GM19397 (cell line): ENCODE results near the gene DMD.

Experiments used
- ATAC-seq: cut with Tn5 transposase; IDR thresholded peaks from one replicate; pipeline ENCODE4 v1.9.1; 2021; ENCODE audit warnings: mild to moderate bottlenecking, moderate library complexity; ENCODE audit not compliant: unreplicated experiment

Gene DMD

DNA sequence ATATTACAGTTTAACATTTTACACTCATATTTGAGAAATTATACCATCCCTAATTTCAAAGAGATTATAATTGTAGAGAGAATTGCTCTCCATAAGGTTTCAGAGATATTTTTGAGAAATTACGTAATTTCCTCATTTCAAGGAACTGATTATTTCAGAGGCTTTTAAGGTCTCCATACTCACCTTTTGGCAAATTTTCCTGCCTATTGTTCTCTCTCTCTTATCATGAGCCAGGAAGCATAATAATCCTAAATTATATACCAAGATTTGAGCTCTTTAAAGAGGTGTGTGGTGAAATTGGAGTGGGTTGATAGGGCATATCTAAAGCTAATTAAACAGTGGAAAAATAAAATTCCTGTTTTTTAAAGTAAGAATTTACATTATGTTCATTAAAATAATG lies 1890.6 kb downstream of the DMD start:
- no peak for ATAC-seq

- no peak for ATAC-seq
Measured at GRCh38 chrX:31319586-31319985, 1891.8 kb downstream of the DMD start.

GRCh38 chrX:31318866-31319265 lies 1892.5 kb downstream of the DMD start:
- ATAC-seq = no peak

DNA sequence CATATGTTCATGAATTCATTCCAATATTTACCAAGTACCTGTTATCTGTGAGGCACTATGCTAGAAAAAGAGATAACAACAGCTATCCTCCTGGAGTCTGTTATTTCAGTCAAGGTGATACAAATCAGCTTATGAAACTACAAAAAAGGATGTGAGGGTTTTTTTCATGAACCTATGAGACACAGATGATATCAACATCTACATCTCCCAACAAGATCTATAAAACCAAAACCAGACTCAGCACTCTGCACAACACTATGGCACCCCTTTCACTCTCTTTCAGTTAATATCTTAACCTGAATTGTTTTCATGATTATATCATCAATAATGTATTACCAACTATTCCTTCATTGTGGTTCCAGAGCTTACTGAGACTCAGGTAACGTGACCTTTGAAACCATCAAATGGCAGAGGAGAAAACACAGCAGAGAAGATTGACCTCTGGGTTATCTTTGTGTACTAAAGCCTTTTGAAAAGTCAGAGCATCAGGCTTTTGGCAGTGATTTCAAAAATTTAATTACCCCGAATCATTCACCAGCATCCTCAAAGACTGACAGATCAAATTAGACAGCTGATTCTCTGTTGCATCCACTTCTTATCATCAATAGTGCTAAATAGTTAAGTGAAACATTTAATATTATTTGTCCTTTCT lies 1894.9 kb downstream of the DMD start:
- ATAC-seq = no peak

DNA sequence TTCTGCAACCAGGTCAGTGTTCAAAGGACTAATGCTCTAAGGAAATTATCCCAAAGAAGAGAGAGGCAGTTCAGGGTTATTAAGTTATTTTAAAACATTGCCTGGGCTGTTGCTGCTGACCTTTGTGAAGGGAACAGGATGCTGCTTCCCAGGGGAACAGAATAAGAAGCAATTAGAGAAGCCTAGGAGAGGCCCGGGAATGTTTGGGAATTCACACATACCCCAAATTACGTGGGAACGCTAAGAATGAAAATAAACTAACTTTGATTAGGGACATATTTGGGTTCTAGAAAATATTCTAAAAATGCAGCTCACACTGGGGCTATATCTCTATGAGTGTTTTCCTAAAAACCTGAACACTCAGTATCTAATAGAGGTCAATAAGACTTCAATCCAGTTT lies 1896.4 kb downstream of the DMD start:
- ATAC-seq = no peak

GRCh38 chrX:31307952-31308351 lies 1903.4 kb downstream of the DMD start:
- ATAC-seq = no peak

- no peak for ATAC-seq
Measured at GRCh38 chrX:31302573-31303075, 1908.7 kb downstream of the DMD start.

GRCh38 chrX:31301941-31302340 lies 1909.4 kb downstream of the DMD start:
- no peak for ATAC-seq

- no peak for ATAC-seq
Measured at GRCh38 chrX:31301203-31301602, 1910.1 kb downstream of the DMD start.

GRCh38 chrX:31298916-31299315 lies 1912.4 kb downstream of the DMD start:
- ATAC-seq = no peak

DNA sequence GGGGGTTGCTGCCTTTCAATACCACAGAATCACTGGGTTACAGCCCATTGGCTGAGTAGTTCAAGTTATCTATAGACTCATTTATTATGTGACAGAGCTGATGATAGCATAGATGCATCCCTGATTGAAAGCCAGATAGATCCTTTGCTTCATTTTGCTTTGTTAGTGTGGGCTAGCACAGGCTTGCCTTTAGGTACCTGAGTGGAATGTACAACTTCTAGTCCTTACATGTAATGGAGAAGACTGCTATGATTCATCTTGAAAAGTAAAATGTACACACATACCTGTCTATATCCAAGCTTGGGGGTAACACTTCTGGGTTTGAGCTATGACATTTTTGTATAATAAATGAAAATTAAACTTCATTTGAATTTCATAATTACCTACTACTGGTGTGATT lies 1913.5 kb downstream of the DMD start:
- ATAC-seq = no peak

DNA sequence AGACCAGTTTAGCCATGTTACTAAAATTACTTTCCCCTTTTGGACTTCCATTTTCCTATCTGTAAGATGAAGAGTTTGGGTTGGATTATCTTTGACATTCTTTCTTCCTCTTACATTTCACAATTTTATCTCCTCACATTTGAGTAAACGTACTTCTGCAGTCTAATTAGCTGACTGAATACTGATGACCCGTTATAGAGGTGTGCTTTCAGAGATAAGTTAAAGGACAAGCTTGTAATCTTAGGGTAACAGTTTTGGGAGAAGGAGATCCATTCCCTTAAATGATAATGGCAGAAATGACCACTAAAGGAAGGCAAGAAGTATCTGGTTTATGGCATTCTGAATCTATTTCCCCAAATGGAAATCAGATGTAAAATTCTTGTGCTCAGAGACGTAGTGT lies 1916.9 kb downstream of the DMD start:
- no peak for ATAC-seq

GRCh38 chrX:31293409-31293808 lies 1917.9 kb downstream of the DMD start:
- peak; percentile 55 for ATAC-seq

DNA sequence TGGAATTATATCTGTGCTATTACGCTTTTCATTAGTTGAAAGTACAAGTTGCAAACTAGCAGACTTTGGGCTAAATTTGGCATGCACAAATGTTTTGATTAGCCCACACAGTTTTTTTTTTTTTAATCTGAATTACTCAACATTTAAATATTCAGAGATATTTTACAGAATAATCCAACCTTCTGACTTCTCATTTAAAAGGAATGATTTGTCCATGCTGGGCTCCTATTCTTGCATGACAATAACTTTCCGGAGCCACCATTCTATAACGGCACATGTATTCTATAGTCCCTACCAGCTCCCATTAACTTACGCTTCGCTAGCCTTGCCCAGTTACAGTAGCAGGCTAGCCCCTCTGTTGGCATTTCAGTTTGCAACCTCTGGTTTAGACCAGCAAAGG lies 1920.2 kb downstream of the DMD start:
- ATAC-seq = no peak

- ATAC-seq = no peak
Measured at GRCh38 chrX:31287861-31288260, 1923.5 kb downstream of the DMD start.

- no peak for ATAC-seq
Measured at GRCh38 chrX:31280580-31280979, 1930.8 kb downstream of the DMD start.

DNA sequence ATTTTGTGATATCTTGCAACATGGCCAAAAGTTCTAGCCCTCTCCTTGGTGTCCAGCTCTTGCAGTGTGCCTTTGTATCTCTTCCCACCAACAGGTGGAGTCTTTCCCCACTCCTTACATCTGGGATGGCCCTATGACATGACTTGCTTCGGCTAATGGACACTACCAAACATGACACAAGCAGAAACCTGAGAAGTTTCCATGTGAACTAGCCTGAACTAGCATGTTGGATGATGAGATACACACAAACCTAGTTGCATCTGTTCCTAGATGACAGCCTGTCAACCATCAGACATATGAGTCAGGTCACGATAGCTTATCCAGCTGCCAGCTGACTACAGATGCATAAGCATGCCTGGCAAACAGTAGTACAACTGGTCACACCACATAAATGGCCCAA lies 1932.0 kb downstream of the DMD start:
- no peak for ATAC-seq

GRCh38 chrX:31272472-31272775 lies 1938.9 kb downstream of the DMD start:
- ATAC-seq = no peak

DNA sequence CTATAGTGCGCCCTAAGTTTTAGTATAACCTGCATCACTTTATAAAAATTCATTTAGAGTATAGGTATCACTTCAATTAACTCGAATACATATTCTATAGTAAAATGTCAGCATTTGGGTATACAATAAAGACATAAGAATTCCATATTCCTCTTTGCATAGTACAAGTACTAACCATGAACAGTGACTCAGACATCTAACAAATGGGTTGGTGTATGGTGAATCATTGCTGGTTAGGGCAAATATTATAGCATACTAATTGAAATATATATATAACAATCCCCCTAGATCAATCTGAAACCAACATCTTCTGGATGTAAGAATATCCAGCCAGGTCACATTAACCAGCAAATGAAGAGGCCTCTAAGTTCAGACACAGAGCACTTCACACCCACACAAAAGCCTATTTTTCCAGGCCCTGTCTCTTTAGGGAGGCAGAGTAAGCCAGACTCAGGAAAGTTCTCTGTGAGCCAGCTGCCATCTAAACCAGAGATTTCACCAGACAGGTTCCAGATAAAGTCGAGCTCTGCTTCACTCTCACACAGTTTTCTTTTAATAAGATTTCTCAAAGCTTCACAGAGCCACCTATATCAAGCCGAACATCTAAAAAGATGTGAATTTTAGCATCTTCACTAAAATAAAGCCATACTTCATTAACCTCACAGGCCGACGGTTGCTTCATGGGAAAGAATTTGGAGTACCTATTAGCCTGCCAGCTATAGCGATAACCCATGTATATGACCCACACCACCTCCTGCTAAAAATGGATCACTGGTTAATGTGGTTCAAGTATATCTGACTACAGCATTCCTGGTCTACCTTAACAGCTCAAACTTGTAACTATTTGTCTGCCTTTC lies 1939.5 kb downstream of the DMD start:
- no peak for ATAC-seq

GRCh38 chrX:31269914-31270313 lies 1941.4 kb downstream of the DMD start:
- ATAC-seq = no peak

DNA sequence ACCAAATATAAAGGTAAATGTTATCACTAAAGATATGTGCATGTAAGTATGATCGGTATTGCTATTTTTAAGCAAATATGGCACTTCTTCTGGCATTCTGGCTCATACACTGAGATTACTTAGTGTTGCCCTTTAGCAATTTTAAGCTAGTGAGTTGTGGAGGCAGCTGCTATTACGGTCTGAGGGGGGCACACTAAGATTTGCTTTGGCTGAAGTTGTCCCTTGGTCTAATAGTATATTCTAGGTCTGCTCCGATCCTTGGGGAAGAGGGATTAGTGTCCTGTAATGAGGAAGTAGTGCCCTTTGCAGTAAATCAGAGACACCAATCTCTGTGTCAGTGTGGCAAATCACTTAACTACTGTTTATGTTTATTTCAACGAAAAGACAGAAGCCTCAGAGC lies 1943.0 kb downstream of the DMD start:
- ATAC-seq = no peak
